HG02852 (cell line): ENCODE results near the gene SLC41A1.

Experiments
- ATAC-seq: cut with Tn5 transposase; IDR thresholded peaks from one replicate; pipeline ENCODE4 v1.9.1; 2021; ENCODE audit warnings: mild to moderate bottlenecking, moderate library complexity; ENCODE audit not compliant: unreplicated experiment

Gene SLC41A1

DNA sequence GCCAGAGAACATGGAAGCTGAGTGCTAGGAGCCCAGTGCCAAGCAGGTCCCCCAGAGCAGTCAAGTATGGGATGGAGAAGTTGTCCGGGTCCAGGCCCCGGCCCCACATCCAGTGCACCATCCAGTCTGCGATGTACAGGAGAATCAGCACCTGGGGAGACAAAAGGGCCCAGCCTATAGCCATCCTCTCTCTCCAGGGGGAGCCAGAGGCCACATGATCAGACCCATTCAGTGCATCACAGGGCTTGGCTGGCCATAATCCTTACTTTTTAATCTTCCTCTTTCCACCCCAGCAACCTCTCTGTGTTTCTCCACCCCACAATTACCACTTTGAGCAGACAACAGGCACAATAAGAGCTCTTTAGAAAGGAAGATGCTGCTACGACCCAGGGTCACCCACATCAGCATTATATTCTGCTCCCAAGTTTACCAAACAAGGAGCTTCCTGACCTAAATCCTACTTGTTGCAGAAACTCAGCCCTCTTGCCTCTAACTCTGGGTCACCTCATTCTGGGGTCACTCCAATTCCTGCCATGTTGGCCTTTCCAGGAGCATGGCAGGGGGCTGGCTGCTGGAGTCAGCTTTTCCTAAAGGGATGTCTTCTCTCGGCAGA lies 21.3 kb downstream of the SLC41A1 start:
- no peak for ATAC-seq

GRCh38 chr1:205787287-205787916 lies 25.6 kb downstream of the SLC41A1 start:
- ATAC-seq = no peak

DNA sequence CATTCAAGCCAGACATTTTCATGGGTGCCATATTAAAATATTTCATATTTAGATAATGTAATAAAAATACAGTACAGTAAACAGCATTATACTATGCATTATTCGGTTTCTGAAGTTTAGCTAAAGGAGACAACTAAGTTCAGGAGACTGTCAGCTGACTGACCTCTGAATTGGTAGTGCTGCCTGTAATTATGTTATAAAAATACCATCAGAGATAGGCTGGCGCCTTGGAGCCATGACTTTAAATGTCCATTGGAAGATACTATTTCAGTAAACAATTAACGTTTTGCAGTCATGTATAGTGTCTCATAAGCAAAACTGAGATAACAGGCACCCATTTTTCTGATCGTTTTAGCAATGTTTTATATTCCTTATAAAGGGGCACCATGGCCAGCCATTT lies 26.4 kb downstream of the SLC41A1 start:
- no peak for ATAC-seq

DNA sequence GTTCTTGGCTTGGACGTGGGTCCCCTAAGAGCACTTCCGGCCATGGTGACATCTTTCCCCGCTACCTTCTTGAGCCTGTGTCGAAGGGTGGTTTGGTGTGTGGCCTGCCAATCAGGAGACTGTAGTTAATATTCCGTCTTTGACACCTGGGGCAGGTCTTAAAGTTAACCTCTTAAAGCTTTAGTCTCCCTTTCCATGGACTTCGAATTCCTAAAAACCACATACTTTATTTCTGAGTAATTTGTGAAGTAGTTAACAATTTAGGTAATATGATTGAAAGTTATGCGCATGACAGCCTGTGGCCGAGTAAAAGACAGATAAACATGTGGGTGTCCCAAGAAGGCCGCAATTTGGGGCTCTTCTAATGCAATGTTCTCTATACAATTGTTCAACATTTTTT lies 27.6 kb downstream of the SLC41A1 start:
- no peak for ATAC-seq

DNA sequence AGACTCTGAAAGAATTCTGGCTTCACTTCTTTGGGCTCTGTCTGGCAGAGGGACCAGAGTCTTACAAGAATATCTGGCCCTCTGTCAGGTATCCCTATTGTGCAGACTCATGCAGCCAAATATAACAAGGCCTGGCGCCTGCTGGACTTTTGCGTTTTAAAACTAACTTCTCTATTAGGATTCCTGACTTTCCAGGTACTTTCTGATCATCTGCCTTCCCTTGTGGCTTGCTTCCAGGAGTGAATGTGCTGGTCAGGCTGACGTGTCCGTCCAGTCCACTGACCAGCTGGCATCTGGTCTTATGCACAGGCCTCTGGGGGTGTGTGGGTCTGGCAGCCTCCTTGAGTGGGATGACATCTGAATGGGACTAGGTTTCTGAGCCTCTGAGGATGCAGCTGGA lies 29.1 kb downstream of the SLC41A1 start:
- no peak for ATAC-seq

GRCh38 chr1:205783433-205783795 lies 29.6 kb downstream of the SLC41A1 start:
- ATAC-seq = no peak

- no peak for ATAC-seq
Observed at GRCh38 chr1:205782627-205783432, 30.2 kb downstream of the SLC41A1 start.

DNA sequence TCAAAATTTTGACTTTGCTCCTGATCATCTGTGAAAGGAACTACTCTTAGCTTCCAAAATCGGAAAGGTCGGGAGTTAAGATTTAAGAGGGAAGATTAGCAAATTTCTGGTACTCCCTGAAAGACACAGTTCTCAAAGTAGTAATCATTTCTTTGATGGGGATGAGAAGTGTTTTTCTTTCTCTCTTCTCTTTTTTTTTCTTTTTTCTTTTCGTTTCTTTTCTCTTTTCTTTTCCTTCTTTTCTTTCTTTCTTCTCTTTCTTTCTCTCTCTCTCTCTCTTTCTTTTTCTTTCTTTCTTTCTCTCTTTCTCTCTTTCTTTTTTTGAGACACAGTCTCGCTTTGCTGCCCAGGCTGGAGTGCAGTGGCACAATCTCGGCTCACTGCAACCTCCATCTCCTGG lies 32.7 kb downstream of the SLC41A1 start:
- ATAC-seq = no peak

- no peak for ATAC-seq
Observed at GRCh38 chr1:205777994-205778393, 35.0 kb downstream of the SLC41A1 start.

- no peak for ATAC-seq
Observed at GRCh38 chr1:205775717-205776056, 37.3 kb downstream of the SLC41A1 start.

GRCh38 chr1:205775015-205775716 lies 37.8 kb downstream of the SLC41A1 start, which contains the start of gene RAB29:
RAB29 (minus strand) TSS chr1:205775482; CDS start chr1:205774956, 526 bp downstream.
- peak; percentile 82 for ATAC-seq

GRCh38 chr1:205774198-205775014 lies 38.6 kb downstream of the SLC41A1 start:
- ATAC-seq = peak; percentile 13

DNA sequence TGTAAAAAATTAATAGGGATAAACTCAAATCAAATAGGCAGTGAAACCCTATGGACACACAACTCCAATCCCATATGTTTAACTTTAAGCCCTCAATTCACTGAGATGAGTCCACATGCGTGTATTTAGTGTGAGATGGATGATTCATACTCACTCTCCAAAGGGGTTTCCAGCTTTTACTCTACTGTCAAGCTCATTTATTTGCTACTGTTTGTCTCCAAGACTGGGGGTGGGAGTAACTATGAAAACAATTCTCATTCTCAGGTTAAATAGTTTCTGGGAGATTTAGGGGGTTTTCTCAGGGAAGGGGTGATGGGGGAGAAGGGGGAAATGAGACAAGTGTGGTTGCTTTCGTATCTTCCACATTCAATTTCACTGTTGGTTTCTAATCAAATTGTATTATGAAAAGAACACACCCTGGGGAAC lies 40.4 kb downstream of the SLC41A1 start:
- ATAC-seq = no peak

- ATAC-seq = no peak
Observed at GRCh38 chr1:205770618-205771017, 42.4 kb downstream of the SLC41A1 start.

DNA sequence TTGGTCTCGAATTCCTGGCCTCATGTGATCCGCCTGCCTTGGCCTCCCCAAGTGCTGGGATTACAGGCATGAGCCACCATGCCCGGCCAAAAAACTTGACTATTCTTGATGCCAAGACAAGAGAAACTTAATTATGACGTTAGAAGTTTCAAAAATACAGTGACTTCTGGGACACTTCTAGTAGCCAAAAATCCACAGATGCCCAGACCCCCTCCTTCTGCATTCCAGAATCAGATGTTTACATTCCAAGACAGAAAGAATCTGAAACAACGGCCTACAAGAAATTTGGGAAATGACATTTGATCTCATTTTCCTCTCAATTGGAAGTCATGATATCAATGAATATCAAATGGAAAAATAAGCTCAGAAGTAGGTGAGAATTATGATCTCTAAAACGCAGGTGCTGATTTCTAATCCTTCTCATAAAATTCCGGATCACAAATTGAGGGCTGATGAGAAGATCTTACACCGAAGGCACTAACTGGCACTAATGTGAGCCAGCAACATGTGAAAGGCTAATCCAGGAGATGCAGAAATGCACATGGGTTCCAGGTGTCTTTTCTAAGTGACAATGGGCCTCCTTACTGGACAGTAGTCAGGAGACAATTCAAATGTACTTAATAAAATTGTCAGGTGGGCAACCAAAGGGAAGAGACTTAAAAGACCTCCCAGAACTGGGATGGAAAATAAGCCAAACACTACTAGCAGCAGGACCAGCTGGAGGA lies 43.2 kb downstream of the SLC41A1 start:
- ATAC-seq = no peak

GRCh38 chr1:205767248-205767647 lies 45.8 kb downstream of the SLC41A1 start:
- ATAC-seq = no peak

DNA sequence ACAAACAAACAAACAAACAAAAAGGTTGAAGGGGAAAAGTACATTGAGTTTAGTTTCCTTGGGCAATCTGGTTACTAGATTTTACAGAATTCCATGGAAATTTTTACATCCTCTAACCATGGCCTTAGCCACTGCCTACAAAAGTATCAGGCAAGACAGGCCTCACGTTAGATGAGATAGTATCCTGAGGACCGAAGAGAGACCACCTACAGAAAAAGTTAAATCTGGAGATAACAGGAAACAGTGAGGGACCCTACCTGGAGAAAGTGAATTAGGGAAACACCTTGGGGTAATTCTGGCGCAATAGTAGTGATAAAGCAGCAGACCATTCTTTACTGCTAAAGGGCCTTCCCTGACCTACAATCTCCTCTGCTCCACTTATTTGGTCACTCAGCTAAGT lies 46.4 kb downstream of the SLC41A1 start:
- no peak for ATAC-seq

DNA sequence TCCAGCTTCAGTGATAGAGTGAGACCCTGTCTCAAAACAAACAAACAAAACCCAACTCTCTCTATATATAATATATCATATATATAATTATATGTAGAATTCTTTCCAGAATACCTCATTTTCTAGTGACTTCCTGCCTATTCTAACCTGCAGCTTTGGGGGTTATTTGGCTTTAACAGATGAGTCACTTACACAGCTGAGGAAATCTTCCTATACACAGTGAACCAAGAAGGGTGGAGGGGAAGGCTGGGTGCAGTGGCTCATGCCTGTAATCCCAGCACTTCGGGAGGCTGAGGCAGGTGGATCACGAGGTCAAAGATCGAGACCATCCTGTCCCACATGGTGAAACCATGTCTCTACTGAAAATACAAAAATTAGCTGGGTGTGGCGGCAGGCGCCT lies 47.0 kb downstream of the SLC41A1 start:
- no peak for ATAC-seq

GRCh38 chr1:205764578-205764977 lies 48.4 kb downstream of the SLC41A1 start:
- no peak for ATAC-seq

- no peak for ATAC-seq
Observed at GRCh38 chr1:205763980-205764379, 49.0 kb downstream of the SLC41A1 start.
